Measurements from ENCODE around the gene AMOTL1. TPM values are rescaled to one million over a fixed set of nuclear protein-coding genes. Genes with fewer than 3 reads are reported as not detected.
A peak's percentile ranks its signal among the peaks of the same experiment; 100 is the strongest.

The AMOTL1 gene
- polyA plus RNA-seq (10.7 and 12.6 TPM in 2 replicates), polyA minus RNA-seq (58.4 and 66.3 TPM in 2 replicates)

- peak; percentile 25 for TF ChIP-seq EP300 (conservative IDR thresholded peaks at IDR 0.05; ENCODE audit: poor library complexity, severe bottlenecking)
- TF ChIP-seq, protein P1, sequence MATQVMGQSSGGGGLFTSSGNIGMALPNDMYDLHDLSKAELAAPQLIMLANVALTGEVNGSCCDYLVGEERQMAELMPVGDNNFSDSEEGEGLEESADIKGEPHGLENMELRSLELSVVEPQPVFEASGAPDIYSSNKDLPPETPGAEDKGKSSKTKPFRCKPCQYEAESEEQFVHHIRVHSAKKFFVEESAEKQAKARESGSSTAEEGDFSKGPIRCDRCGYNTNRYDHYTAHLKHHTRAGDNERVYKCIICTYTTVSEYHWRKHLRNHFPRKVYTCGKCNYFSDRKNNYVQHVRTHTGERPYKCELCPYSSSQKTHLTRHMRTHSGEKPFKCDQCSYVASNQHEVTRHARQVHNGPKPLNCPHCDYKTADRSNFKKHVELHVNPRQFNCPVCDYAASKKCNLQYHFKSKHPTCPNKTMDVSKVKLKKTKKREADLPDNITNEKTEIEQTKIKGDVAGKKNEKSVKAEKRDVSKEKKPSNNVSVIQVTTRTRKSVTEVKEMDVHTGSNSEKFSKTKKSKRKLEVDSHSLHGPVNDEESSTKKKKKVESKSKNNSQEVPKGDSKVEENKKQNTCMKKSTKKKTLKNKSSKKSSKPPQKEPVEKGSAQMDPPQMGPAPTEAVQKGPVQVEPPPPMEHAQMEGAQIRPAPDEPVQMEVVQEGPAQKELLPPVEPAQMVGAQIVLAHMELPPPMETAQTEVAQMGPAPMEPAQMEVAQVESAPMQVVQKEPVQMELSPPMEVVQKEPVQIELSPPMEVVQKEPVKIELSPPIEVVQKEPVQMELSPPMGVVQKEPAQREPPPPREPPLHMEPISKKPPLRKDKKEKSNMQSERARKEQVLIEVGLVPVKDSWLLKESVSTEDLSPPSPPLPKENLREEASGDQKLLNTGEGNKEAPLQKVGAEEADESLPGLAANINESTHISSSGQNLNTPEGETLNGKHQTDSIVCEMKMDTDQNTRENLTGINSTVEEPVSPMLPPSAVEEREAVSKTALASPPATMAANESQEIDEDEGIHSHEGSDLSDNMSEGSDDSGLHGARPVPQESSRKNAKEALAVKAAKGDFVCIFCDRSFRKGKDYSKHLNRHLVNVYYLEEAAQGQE (IDR thresholded peaks at IDR 0.05; ENCODE audit: borderline replicate concordance) = no peak
- peak; percentile 78 for TF ChIP-seq POLR2AphosphoS5 (IDR thresholded peaks at IDR 0.05)
- TF ChIP-seq RAD21 (conservative IDR thresholded peaks at IDR 0.05) = no peak
- TF ChIP-seq, protein P2, sequence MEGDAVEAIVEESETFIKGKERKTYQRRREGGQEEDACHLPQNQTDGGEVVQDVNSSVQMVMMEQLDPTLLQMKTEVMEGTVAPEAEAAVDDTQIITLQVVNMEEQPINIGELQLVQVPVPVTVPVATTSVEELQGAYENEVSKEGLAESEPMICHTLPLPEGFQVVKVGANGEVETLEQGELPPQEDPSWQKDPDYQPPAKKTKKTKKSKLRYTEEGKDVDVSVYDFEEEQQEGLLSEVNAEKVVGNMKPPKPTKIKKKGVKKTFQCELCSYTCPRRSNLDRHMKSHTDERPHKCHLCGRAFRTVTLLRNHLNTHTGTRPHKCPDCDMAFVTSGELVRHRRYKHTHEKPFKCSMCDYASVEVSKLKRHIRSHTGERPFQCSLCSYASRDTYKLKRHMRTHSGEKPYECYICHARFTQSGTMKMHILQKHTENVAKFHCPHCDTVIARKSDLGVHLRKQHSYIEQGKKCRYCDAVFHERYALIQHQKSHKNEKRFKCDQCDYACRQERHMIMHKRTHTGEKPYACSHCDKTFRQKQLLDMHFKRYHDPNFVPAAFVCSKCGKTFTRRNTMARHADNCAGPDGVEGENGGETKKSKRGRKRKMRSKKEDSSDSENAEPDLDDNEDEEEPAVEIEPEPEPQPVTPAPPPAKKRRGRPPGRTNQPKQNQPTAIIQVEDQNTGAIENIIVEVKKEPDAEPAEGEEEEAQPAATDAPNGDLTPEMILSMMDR (IDR thresholded peaks at IDR 0.05; ENCODE audit: poor library complexity, severe bottlenecking) = peak; percentile 29
- no peak for TF ChIP-seq EZH2 (IDR thresholded peaks at IDR 0.05; ENCODE audit: borderline replicate concordance, insufficient read depth, low read length, poor library complexity, severe bottlenecking)
- peak; percentile 29 for TF ChIP-seq SMC3 (conservative IDR thresholded peaks at IDR 0.05; ENCODE audit: poor library complexity)
- TF ChIP-seq TAF1 (IDR thresholded peaks at IDR 0.05; ENCODE audit: low read depth) = peak; percentile 28
- TF ChIP-seq MXI1 (conservative IDR thresholded peaks at IDR 0.05; ENCODE audit: poor library complexity, severe bottlenecking) = peak; percentile 51
- Histone ChIP-seq H3K4me3 (ENCODE audit: low read length) (peak within 1 kb of the TSS; percentile 91), H3K79me2 (replicated peaks; ENCODE audit: insufficient read depth, low read length) (peaks cover 42% of the 10 kb centered on the region), H4K20me1 (ENCODE audit: insufficient read depth) (no peaks in the 10 kb centered on the region), H3K36me3 (ENCODE audit: insufficient read depth, low read length) (no peaks in the 10 kb centered on the region), H3F3A (ENCODE audit: insufficient read depth, low read length, poor library complexity, severe bottlenecking) (no peaks in the 10 kb centered on the region), H3K9me3 (ENCODE audit: low read length) (no peaks in the 10 kb centered on the region), H3K27me3 (ENCODE audit: insufficient read depth, low read depth, low read length) (no peaks in the 10 kb centered on the region), H2AFZ (ENCODE audit: low read depth, low read length) (peak within 1 kb of the TSS; percentile 75), H3K4me2 (ENCODE audit: low read length) (peak within 1 kb of the TSS; percentile 87), H3K27ac (ENCODE audit: low read length) (peak within 1 kb of the TSS; percentile 34), H3K9me2 (ENCODE audit: insufficient read depth, low read length) (no peaks in the 10 kb centered on the region), H3K9ac (ENCODE audit: low read length) (peak within 1 kb of the TSS; percentile 76)
Observed at GRCh38 chr11:94767701-94768601, at the start of gene AMOTL1. Gene AMOTL1 (plus strand): TSS chr11:94768356. CDS start chr11:94768512, 156 bp downstream.

GRCh38 chr11:94719876-94720275 is 48.3 kb upstream of the AMOTL1 start:
- no peaks in the 10 kb centered on the region for H3F3A ChIP-seq (ENCODE audit: insufficient read depth, low read length, poor library complexity, severe bottlenecking)
- no peak overlapping the region for H2AFZ ChIP-seq (ENCODE audit: low read depth, low read length)
- no peaks in the 10 kb centered on the region for H3K79me2 ChIP-seq (replicated peaks; ENCODE audit: insufficient read depth, low read length)
- H3K9me3 ChIP-seq (ENCODE audit: low read length) = no peaks in the 10 kb centered on the region
- no peak overlapping the region for H3K4me3 ChIP-seq (ENCODE audit: low read length)
- no peak overlapping the region for H3K4me2 ChIP-seq (ENCODE audit: low read length)
- H4K20me1 ChIP-seq (ENCODE audit: insufficient read depth) = no peaks in the 10 kb centered on the region
- no peak overlapping the region for H3K9ac ChIP-seq (ENCODE audit: low read length)
- no peak for TF ChIP-seq EP300 (conservative IDR thresholded peaks at IDR 0.05; ENCODE audit: poor library complexity, severe bottlenecking)
- no peak for TF ChIP-seq SMC3 (conservative IDR thresholded peaks at IDR 0.05; ENCODE audit: poor library complexity)
- TF ChIP-seq EZH2 (IDR thresholded peaks at IDR 0.05; ENCODE audit: borderline replicate concordance, insufficient read depth, low read length, poor library complexity, severe bottlenecking) = no peak
- no peak for TF ChIP-seq RAD21 (conservative IDR thresholded peaks at IDR 0.05)
- TF ChIP-seq, protein P2 (IDR thresholded peaks at IDR 0.05; ENCODE audit: poor library complexity, severe bottlenecking) = no peak
- no peak for TF ChIP-seq TAF1 (IDR thresholded peaks at IDR 0.05; ENCODE audit: low read depth)
- no peak for TF ChIP-seq POLR2AphosphoS5 (IDR thresholded peaks at IDR 0.05)
- TF ChIP-seq, protein P1 (IDR thresholded peaks at IDR 0.05; ENCODE audit: borderline replicate concordance) = no peak
- no peak for TF ChIP-seq MXI1 (conservative IDR thresholded peaks at IDR 0.05; ENCODE audit: poor library complexity, severe bottlenecking)
- no peaks in the 10 kb centered on the region for H3K36me3 ChIP-seq (ENCODE audit: insufficient read depth, low read length)
- H3K27me3 ChIP-seq (ENCODE audit: insufficient read depth, low read depth, low read length) = no peaks in the 10 kb centered on the region
- no peak overlapping the region for H3K27ac ChIP-seq (ENCODE audit: low read length)
- no peaks in the 10 kb centered on the region for H3K9me2 ChIP-seq (ENCODE audit: insufficient read depth, low read length)
